Testis (tissue), 3 donors: ENCODE results near the gene PNMA6F. TPM values are rescaled to one million over a fixed set of nuclear protein-coding genes. Genes with fewer than 3 reads are reported as not detected.

Experiments used
- DNase-seq: peaks from one replicate; pipeline ENCODE4 v3.0.0-alpha.2; 2019
- H3K27ac ChIP-seq, 2 donors: fragments of 200-600 bp; sonication (generic); one replicate each; pipeline ENCODE4 v1.5.1; 2019
- H3K27me3 ChIP-seq: fragments of 200-600 bp; sonication (generic); one replicate; pipeline ENCODE4 v1.5.1; 2019
- H3K36me3 ChIP-seq: fragments of 200-600 bp; sonication (generic); one replicate; pipeline ENCODE4 v1.5.1; 2017; ENCODE audit warnings: low read depth; ENCODE audit errors: missing control alignments
- H3K4me1 ChIP-seq: fragments of 200-600 bp; sonication (generic); one replicate; pipeline ENCODE4 v1.5.1; 2019
- H3K4me3 ChIP-seq, 2 donors: fragments of 200-600 bp; sonication (generic); one replicate each; pipeline ENCODE4 v1.5.1; 2017 to 2019
- H3K9me3 ChIP-seq: fragments of 200-600 bp; sonication (generic); one replicate; pipeline ENCODE4 v1.5.1; 2017
- CTCF ChIP-seq, 3 experiments: fragments of 450-650 bp in 2 of 3; fragments of 200-600 bp in 1 of 3; sonication (generic) in 1 of 3; IDR thresholded peaks; one replicate each; pipeline ENCODE4 v1.5.1; 2016 to 2019; ENCODE audit warnings: antibody characterized with exemption in 3 of 3, mild to moderate bottlenecking in 2 of 3, moderate library complexity in 1 of 3
- POLR2A ChIP-seq: fragments of 450-650 bp; IDR thresholded peaks from one replicate; pipeline ENCODE4 v1.6.1; 2017; ENCODE audit warnings: antibody characterized with exemption, mild to moderate bottlenecking, moderate library complexity
- WGBS, 2 donors: methylation state at CpG; one replicate each; pipeline ENCODE4 v1.1.5; 2018; 5-methylcytosine and 5-hydroxymethylcytosine counted together
- intact Hi-C: fragments of 100-400 bp; cut with DNase I; formaldehyde crosslinking; loops from one replicate; pipeline ENCODE4 v1.15.1; 2023; ENCODE audit warnings: low total_unique reads
- polyA plus RNA-seq: library from polyadenylated mRNA; stranded (reverse); fragments of 350-450 nt; fragmentation: Illumina TruSeq; extraction: RNeasy Lipid Tissue Mini Kit (QIAGEN cat#74804); gene quantifications from one replicate; pipeline ENCODE4 v1.2.3, GENCODE V29; 2014; ENCODE audit warnings: low read depth, low replicate concordance; ENCODE audit not compliant: insufficient read depth
- total RNA-seq, 2 donors: library from RNA; depleted of rRNA; stranded (reverse); fragments of >200 nt; gene quantifications; one replicate each; pipeline ENCODE4 v1.2.3, GENCODE V29; 2016

The PNMA6F gene
- total and polyA plus RNA-seq, 3 donors from 2014 or later = 0.79 to 1.2 (median 0.84) TPM

- no peaks in the 10 kb centered on the region for H3K27me3 ChIP-seq
- H3K9me3 ChIP-seq = no peaks in the 10 kb centered on the region
- 73 to 88% methylated on average over 1 to 3 of the region's 3 CpGs for WGBS, 2 donors
- H3K4me3 ChIP-seq = no peak overlapping the region
- intact Hi-C loops = no loop called here
- peaks cover 3% of the 10 kb centered on the region for H3K4me1 ChIP-seq
- no peak overlapping the region for H3K27ac ChIP-seq
- H3K36me3 ChIP-seq = no peaks in the 10 kb centered on the region
- TF ChIP-seq CTCF (IDR thresholded peaks at IDR 0.05) (no peak), POLR2A (no peak)
- DNase-seq = no peak
Observed at GRCh38 chrX:153352858-153353257, 31.3 kb upstream of the PNMA6F start.

GRCh38 chrX:153351981-153352380 lies 30.4 kb upstream of the PNMA6F start:
- no peaks in the 10 kb centered on the region for H3K36me3 ChIP-seq
- H3K4me1 ChIP-seq = peaks cover 3% of the 10 kb centered on the region
- intact Hi-C loops = no loop called here
- no peak for DNase-seq
- TF ChIP-seq POLR2A = no peak
- TF ChIP-seq CTCF (IDR thresholded peaks at IDR 0.05) = no peak
- H3K9me3 ChIP-seq = no peaks in the 10 kb centered on the region
- no peaks in the 10 kb centered on the region for H3K27me3 ChIP-seq
- no peak overlapping the region for H3K4me3 ChIP-seq
- no peak overlapping the region for H3K27ac ChIP-seq
- WGBS, 2 donors = 94 to 95% methylated on average over 4 to 8 of the region's 8 CpGs

GRCh38 chrX:153349952-153350351 lies 28.4 kb upstream of the PNMA6F start:
- Histone ChIP-seq H3K36me3 (no peaks in the 10 kb centered on the region), H3K4me3 (no peak overlapping the region), H3K4me1 (peaks cover 3% of the 10 kb centered on the region), H3K27me3 (no peaks in the 10 kb centered on the region), H3K27ac (no peak overlapping the region), H3K9me3 (no peaks in the 10 kb centered on the region)
- intact Hi-C loops = no loop called here
- no peak for DNase-seq
- WGBS, 2 donors = 89% methylated on average over 5 of the region's 5 CpGs; no CpG with 5 or more reads in 1 of the 2 donors
- no peak for TF ChIP-seq POLR2A
- no peak for TF ChIP-seq CTCF (IDR thresholded peaks at IDR 0.05)

- peaks cover 3% of the 10 kb centered on the region for H3K4me1 ChIP-seq
- intact Hi-C loops = no loop called here
- no peak for DNase-seq
- WGBS, 2 donors = 52 to 88% methylated on average over 8 of the region's 8 CpGs
- H3K27me3 ChIP-seq = no peaks in the 10 kb centered on the region
- H3K9me3 ChIP-seq = no peaks in the 10 kb centered on the region
- TF ChIP-seq POLR2A (no peak), CTCF (IDR thresholded peaks at IDR 0.05) (no peak)
- H3K27ac ChIP-seq = no peak overlapping the region
- no peaks in the 10 kb centered on the region for H3K36me3 ChIP-seq
- H3K4me3 ChIP-seq = no peak overlapping the region
Observed at GRCh38 chrX:153348421-153348820, 26.9 kb upstream of the PNMA6F start.

- no peak overlapping the region for H3K27ac ChIP-seq
- peaks cover 3% of the 10 kb centered on the region for H3K4me1 ChIP-seq
- H3K9me3 ChIP-seq = no peaks in the 10 kb centered on the region
- no peak overlapping the region for H3K4me3 ChIP-seq
- intact Hi-C loops = no loop called here
- H3K27me3 ChIP-seq = no peaks in the 10 kb centered on the region
- no peaks in the 10 kb centered on the region for H3K36me3 ChIP-seq
- no peak for TF ChIP-seq POLR2A
- TF ChIP-seq CTCF (IDR thresholded peaks at IDR 0.05) = no peak
- no peak for DNase-seq
- WGBS, 2 donors = 76% methylated on average over 14 of the region's 38 CpGs; no CpG with 5 or more reads in 1 of the 2 donors
Observed at GRCh38 chrX:153347530-153347929, 26.0 kb upstream of the PNMA6F start.
